Osteocyte (in vitro differentiated cells): ENCODE results near the gene METTL25B. TPM values are rescaled to one million over a fixed set of nuclear protein-coding genes. Genes with fewer than 3 reads are reported as not detected.
A peak's percentile ranks its signal among the peaks of the same experiment; 100 is the strongest.

Experiments used
- DNase-seq: peaks from one replicate; pipeline ENCODE4 v3.0.0; 2021; ENCODE audit warnings: mixed read lengths; ENCODE audit not compliant: unreplicated experiment; ENCODE audit errors: extremely low spot score
- H3K27ac Mint-ChIP-seq: one replicate; pipeline ENCODE4 v1.8.0; 2021; ENCODE audit warnings: mild to moderate bottlenecking, mixed read lengths; ENCODE audit not compliant: unreplicated experiment
- H3K27me3 Mint-ChIP-seq: one replicate; pipeline ENCODE4 v1.8.0; 2021; ENCODE audit warnings: mixed read lengths; ENCODE audit not compliant: unreplicated experiment
- H3K36me3 Mint-ChIP-seq: one replicate; pipeline ENCODE4 v1.8.0; 2021; ENCODE audit warnings: mixed read lengths; ENCODE audit not compliant: unreplicated experiment
- H3K4me1 Mint-ChIP-seq: one replicate; pipeline ENCODE4 v1.8.0; 2021; ENCODE audit warnings: mixed read lengths; ENCODE audit not compliant: unreplicated experiment
- H3K4me3 Mint-ChIP-seq: one replicate; pipeline ENCODE4 v1.8.0; 2021; ENCODE audit warnings: mild to moderate bottlenecking, moderate library complexity, mixed read lengths; ENCODE audit not compliant: unreplicated experiment
- H3K9me3 Mint-ChIP-seq: one replicate; pipeline ENCODE4 v1.8.0; 2021; ENCODE audit warnings: mixed read lengths; ENCODE audit not compliant: unreplicated experiment
- total RNA-seq: library from RNA; stranded (reverse); gene quantifications from 2 replicates; pipeline ENCODE4 v1.2.1, GENCODE V29; 2021
- TF ChIP-seq, protein P1 (sequence below): fragments of 200-600 bp; sonication (generic); IDR thresholded peaks from 2 replicates; pipeline ENCODE4 v1.5.0; 2021; ENCODE audit warnings: antibody characterized with exemption, mild to moderate bottlenecking, moderate library complexity

The METTL25B gene
- total RNA-seq, 1 donor from 2014 or later = 21.3 TPM

DNA sequence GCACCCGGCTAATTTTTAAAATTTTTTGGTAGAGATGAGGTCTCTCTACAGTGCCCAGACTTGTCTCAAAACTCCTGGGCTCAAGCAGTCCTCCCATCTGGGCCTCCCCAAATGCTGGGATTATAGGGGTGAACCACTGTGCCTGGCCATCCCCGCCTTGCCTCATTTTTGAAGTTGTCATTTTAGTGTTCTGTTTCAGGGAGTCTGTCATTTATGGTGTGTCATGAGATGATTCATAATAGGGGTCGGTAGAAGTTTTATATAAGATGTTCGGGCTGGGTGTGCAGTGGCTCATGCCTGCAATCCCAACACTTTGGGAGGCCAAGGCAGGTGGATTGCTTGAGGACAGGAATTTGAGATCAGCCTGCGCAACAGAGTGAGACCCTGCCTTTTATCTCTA lies 47.5 kb downstream of the METTL25B start:
- no peak overlapping the region for H3K27ac Mint-ChIP-seq
- no peaks in the 10 kb centered on the region for H3K27me3 Mint-ChIP-seq
- peaks cover 28% of the 10 kb centered on the region for H3K4me1 Mint-ChIP-seq
- TF ChIP-seq, protein P1, sequence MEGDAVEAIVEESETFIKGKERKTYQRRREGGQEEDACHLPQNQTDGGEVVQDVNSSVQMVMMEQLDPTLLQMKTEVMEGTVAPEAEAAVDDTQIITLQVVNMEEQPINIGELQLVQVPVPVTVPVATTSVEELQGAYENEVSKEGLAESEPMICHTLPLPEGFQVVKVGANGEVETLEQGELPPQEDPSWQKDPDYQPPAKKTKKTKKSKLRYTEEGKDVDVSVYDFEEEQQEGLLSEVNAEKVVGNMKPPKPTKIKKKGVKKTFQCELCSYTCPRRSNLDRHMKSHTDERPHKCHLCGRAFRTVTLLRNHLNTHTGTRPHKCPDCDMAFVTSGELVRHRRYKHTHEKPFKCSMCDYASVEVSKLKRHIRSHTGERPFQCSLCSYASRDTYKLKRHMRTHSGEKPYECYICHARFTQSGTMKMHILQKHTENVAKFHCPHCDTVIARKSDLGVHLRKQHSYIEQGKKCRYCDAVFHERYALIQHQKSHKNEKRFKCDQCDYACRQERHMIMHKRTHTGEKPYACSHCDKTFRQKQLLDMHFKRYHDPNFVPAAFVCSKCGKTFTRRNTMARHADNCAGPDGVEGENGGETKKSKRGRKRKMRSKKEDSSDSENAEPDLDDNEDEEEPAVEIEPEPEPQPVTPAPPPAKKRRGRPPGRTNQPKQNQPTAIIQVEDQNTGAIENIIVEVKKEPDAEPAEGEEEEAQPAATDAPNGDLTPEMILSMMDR = no peak
- H3K4me3 Mint-ChIP-seq = no peak overlapping the region
- no peaks in the 10 kb centered on the region for H3K9me3 Mint-ChIP-seq
- DNase-seq = no peak
- peaks cover 8% of the 10 kb centered on the region for H3K36me3 Mint-ChIP-seq

GRCh38 chr1:156776942-156777341 lies 48.7 kb downstream of the METTL25B start:
- H3K4me1 Mint-ChIP-seq = peaks cover 25% of the 10 kb centered on the region
- H3K4me3 Mint-ChIP-seq = no peak overlapping the region
- H3K27me3 Mint-ChIP-seq = no peaks in the 10 kb centered on the region
- TF ChIP-seq, protein P1 = no peak
- no peak for DNase-seq
- no peaks in the 10 kb centered on the region for H3K9me3 Mint-ChIP-seq
- peak overlapping the region; percentile 25 for H3K27ac Mint-ChIP-seq
- peaks cover 8% of the 10 kb centered on the region for H3K36me3 Mint-ChIP-seq

- no peaks in the 10 kb centered on the region for H3K9me3 Mint-ChIP-seq
- TF ChIP-seq, protein P1 = no peak
Measured at GRCh38 chr1:156777573-156777972, 49.3 kb downstream of the METTL25B start.

DNA sequence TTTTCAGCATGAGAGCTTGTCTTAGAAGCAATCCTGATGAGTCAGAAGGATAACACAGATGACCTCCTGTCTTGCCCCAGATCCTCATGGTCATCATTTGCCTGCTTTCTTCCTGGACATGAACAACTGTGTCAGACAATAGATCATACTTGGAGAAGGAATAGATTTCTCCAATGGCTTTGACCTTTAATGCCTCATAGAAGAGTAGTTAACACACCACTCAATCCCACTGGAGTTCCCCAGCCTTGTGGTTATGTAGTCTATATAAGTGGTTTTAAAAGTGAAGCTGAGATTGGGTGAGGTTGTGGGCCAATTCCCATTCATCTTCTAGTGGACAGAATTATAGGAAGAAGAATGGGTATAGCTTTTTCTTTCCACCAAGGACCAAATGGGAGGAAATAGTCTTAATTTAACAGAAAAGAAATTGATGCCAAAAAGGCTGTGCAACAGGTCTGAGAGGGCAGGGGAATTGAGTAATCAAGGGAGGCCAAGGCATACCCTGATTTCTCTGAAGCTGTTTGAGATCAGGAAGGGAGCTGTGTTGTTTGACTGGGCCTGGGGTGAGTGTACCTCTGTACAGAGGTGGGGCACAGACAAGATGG lies 53.4 kb downstream of the METTL25B start:
- no peak overlapping the region for H3K27ac Mint-ChIP-seq
- DNase-seq = no peak

More at GRCh38 chr1:156777573-156777972, 49.3 kb downstream of the METTL25B start:
- peaks cover 9% of the 10 kb centered on the region for H3K36me3 Mint-ChIP-seq
- no peak for DNase-seq
- peak overlapping the region; percentile 25 for H3K27ac Mint-ChIP-seq
- H3K27me3 Mint-ChIP-seq = no peaks in the 10 kb centered on the region
- H3K4me3 Mint-ChIP-seq = no peak overlapping the region
- peaks cover 19% of the 10 kb centered on the region for H3K4me1 Mint-ChIP-seq

DNA sequence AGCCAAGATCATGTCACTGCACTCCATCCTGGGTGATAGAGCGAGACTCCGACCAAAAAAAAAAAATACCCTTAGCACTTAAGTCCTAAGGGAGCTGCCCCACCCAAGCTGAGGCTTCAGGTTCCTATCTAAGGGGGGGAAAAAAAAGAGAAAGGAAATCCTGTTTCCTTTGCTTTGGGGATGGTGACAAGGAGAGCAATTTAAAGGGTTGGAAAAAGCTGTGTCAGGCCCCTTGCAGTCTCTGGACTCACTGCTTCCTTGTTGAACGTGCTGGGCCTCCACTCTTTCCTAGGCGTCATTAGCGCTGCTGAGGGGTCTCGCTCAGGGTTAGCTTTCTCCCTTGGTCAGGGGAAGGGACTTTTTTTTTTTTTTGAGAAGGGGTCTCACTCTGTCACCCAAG lies 57.2 kb downstream of the METTL25B start:
- H3K4me3 Mint-ChIP-seq = no peak overlapping the region
- peak overlapping the region; percentile 38 for H3K27ac Mint-ChIP-seq
- H3K4me1 Mint-ChIP-seq = peaks cover 3% of the 10 kb centered on the region
- DNase-seq = no peak
- peaks cover 22% of the 10 kb centered on the region for H3K36me3 Mint-ChIP-seq
- TF ChIP-seq, protein P1 = no peak
- no peaks in the 10 kb centered on the region for H3K9me3 Mint-ChIP-seq
- no peaks in the 10 kb centered on the region for H3K27me3 Mint-ChIP-seq

More for the DNA sequence above, 53.4 kb downstream of the METTL25B start:
- Mint-ChIP-seq H3K27me3 (no peaks in the 10 kb centered on the region), H3K4me3 (no peak overlapping the region), H3K36me3 (peaks cover 5% of the 10 kb centered on the region), H3K9me3 (no peaks in the 10 kb centered on the region), H3K4me1 (peaks cover 8% of the 10 kb centered on the region)
- TF ChIP-seq, protein P1 = no peak

Other genes with a start within 250 kb of the METTL25B start
- gene MEF2D, start 227.7 kb upstream of the METTL25B start, total RNA-seq = 33.8 and 45.8 TPM in 2 replicates
- 8.6 and 9.8 TPM in 2 replicates for gene IQGAP3, start 155.9 kb upstream of the METTL25B start, total RNA-seq
- not detected in 2 replicates for gene TTC24, start 148.7 kb upstream of the METTL25B start, total RNA-seq
- gene NAXE, start 136.7 kb upstream of the METTL25B start, total RNA-seq = 59.2 and 63.4 TPM in 2 replicates
- gene GPATCH4, start 127.0 kb upstream of the METTL25B start, total RNA-seq = 17.2 and 20.6 TPM in 2 replicates
- 0.35 TPM in 1 of 2 replicates, not detected in the other for gene HAPLN2, start 109.1 kb upstream of the METTL25B start, total RNA-seq
- gene BCAN, start 86.4 kb upstream of the METTL25B start, total RNA-seq = 0.29 and 0.43 TPM in 2 replicates
- gene NES, start 51.1 kb upstream of the METTL25B start, total RNA-seq = 24.2 and 26.5 TPM in 2 replicates
- 144 and 146 TPM in 2 replicates for gene CRABP2, start 22.9 kb upstream of the METTL25B start, total RNA-seq
- 33.0 and 37.7 TPM in 2 replicates for gene ISG20L2, start 297 bp downstream of the METTL25B start, total RNA-seq
- gene MRPL24, start 12.6 kb downstream of the METTL25B start, total RNA-seq = 52.6 and 55.8 TPM in 2 replicates
- 213 and 219 TPM in 2 replicates for gene HDGF, start 23.2 kb downstream of the METTL25B start, total RNA-seq
- gene PRCC, start 39.1 kb downstream of the METTL25B start, total RNA-seq = 71.1 and 85.4 TPM in 2 replicates
- not detected in 2 replicates for gene SH2D2A, start 88.4 kb downstream of the METTL25B start, total RNA-seq
- 0.08 and 0.21 TPM in 2 replicates for gene INSRR, start 130.6 kb downstream of the METTL25B start, total RNA-seq
- gene NTRK1, start 132.4 kb downstream of the METTL25B start, total RNA-seq = not detected in 2 replicates
- 27.4 and 28.2 TPM in 2 replicates for gene PEAR1, start 165.2 kb downstream of the METTL25B start, total RNA-seq
- gene LRRC71, start 192.2 kb downstream of the METTL25B start, total RNA-seq = 0.18 and 0.35 TPM in 2 replicates